Testis (tissue), 3 donors: ENCODE results near the gene CACNA2D4. TPM values are rescaled to one million over a fixed set of nuclear protein-coding genes. Genes with fewer than 3 reads are reported as not detected.

Source experiments
- DNase-seq: peaks from one replicate; pipeline ENCODE4 v3.0.0-alpha.2; 2019
- H3K27ac ChIP-seq, 2 donors: fragments of 200-600 bp; sonication (generic); one replicate each; pipeline ENCODE4 v1.5.1; 2019
- H3K27me3 ChIP-seq: fragments of 200-600 bp; sonication (generic); one replicate; pipeline ENCODE4 v1.5.1; 2019
- H3K36me3 ChIP-seq: fragments of 200-600 bp; sonication (generic); one replicate; pipeline ENCODE4 v1.5.1; 2017; ENCODE audit warnings: low read depth; ENCODE audit errors: missing control alignments
- H3K4me1 ChIP-seq: fragments of 200-600 bp; sonication (generic); one replicate; pipeline ENCODE4 v1.5.1; 2019
- H3K4me3 ChIP-seq, 2 donors: fragments of 200-600 bp; sonication (generic); one replicate each; pipeline ENCODE4 v1.5.1; 2017 to 2019
- H3K9me3 ChIP-seq: fragments of 200-600 bp; sonication (generic); one replicate; pipeline ENCODE4 v1.5.1; 2017
- CTCF ChIP-seq, 3 experiments: fragments of 450-650 bp in 2 of 3; fragments of 200-600 bp in 1 of 3; sonication (generic) in 1 of 3; IDR thresholded peaks; one replicate each; pipeline ENCODE4 v1.5.1; 2016 to 2019; ENCODE audit warnings: antibody characterized with exemption in 3 of 3, mild to moderate bottlenecking in 2 of 3, moderate library complexity in 1 of 3
- POLR2A ChIP-seq: fragments of 450-650 bp; IDR thresholded peaks from one replicate; pipeline ENCODE4 v1.6.1; 2017; ENCODE audit warnings: antibody characterized with exemption, mild to moderate bottlenecking, moderate library complexity
- WGBS, 2 donors: methylation state at CpG; one replicate each; pipeline ENCODE4 v1.1.5; 2018; 5-methylcytosine and 5-hydroxymethylcytosine counted together
- intact Hi-C: fragments of 100-400 bp; cut with DNase I; formaldehyde crosslinking; loops from one replicate; pipeline ENCODE4 v1.15.1; 2023; ENCODE audit warnings: low total_unique reads
- polyA plus RNA-seq: library from polyadenylated mRNA; stranded (reverse); fragments of 350-450 nt; fragmentation: Illumina TruSeq; extraction: RNeasy Lipid Tissue Mini Kit (QIAGEN cat#74804); gene quantifications from one replicate; pipeline ENCODE4 v1.2.3, GENCODE V29; 2014; ENCODE audit warnings: low read depth, low replicate concordance; ENCODE audit not compliant: insufficient read depth
- total RNA-seq, 2 donors: library from RNA; depleted of rRNA; stranded (reverse); fragments of >200 nt; gene quantifications; one replicate each; pipeline ENCODE4 v1.2.3, GENCODE V29; 2016

CACNA2D4 gene
- total and polyA plus RNA-seq, 3 donors from 2014 or later, result 10.8 to 18.3 (median 15.8) TPM

DNA sequence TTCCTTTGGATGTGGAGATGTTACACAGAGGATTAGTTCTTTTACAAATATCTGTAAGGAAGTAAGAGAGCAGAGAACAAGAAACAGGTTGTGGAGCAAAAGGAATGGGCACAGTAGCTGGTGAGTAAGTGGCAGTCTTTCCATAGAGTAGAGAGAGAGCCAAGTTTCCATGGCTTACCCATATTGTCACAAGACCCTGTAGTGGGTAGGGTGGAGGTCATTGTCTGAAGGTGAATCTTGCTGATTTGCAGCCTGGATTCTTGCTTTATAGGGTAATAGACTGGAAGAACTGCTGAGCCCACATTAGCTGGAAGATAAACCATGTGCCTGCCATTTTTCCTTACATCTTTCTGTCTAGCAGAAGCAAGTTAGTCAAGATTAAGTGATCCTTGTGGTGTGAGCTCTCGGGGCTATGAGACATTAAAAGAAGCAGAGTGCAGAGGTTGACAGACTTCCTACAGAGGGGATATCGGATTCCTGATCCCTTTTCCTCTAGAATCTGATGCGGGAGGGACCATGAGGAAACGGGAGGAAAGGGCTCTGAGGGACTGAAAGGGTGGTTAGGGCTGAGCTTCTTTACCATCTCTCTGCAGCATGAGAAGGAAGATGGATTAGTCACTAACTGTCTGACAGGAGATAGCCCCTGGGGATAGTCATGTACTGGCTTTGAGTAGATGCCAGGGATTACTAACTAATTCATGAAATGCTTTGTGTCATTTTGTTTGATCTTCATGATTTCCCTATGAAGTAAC lies 142.1 kb downstream of the CACNA2D4 start:
- no peak overlapping the region for H3K4me3 ChIP-seq
- 82% methylated on average over 4 of the region's 4 CpGs for WGBS, 2 donors
- TF ChIP-seq POLR2A, result no peak
- no peak for TF ChIP-seq CTCF (IDR thresholded peaks at IDR 0.05)
- H3K4me1 ChIP-seq, result peaks cover 16% of the 10 kb centered on the region
- H3K36me3 ChIP-seq, result no peaks in the 10 kb centered on the region
- intact Hi-C loops, result no loop called here
- no peak overlapping the region for H3K27ac ChIP-seq
- no peaks in the 10 kb centered on the region for H3K9me3 ChIP-seq
- no peak for DNase-seq
- no peaks in the 10 kb centered on the region for H3K27me3 ChIP-seq

GRCh38 chr12:1773937-1774655 lies 144.4 kb downstream of the CACNA2D4 start:
- WGBS, 2 donors, result 38 to 53% methylated on average over 4 of the region's 4 CpGs

GRCh38 chr12:1769809-1770494 lies 148.5 kb downstream of the CACNA2D4 start:
- WGBS, 2 donors, result 71 to 85% methylated on average over 8 of the region's 8 CpGs
- H3K36me3 ChIP-seq, result no peaks in the 10 kb centered on the region
- H3K27me3 ChIP-seq, result no peaks in the 10 kb centered on the region
- no peak overlapping the region for H3K27ac ChIP-seq
- H3K9me3 ChIP-seq, result no peaks in the 10 kb centered on the region
- intact Hi-C loops, result no loop called here
- no peak overlapping the region for H3K4me3 ChIP-seq
- TF ChIP-seq CTCF (IDR thresholded peaks at IDR 0.05) (no peak), POLR2A (no peak)
- peaks cover 7% of the 10 kb centered on the region for H3K4me1 ChIP-seq
- DNase-seq, result no peak

More at GRCh38 chr12:1773937-1774655, 144.4 kb downstream of the CACNA2D4 start:
- DNase-seq, result no peak
- H3K36me3 ChIP-seq, result no peaks in the 10 kb centered on the region
- H3K9me3 ChIP-seq, result no peaks in the 10 kb centered on the region
- no peaks in the 10 kb centered on the region for H3K27me3 ChIP-seq
- peak overlapping the region; percentile 33 to 63 for H3K27ac ChIP-seq
- TF ChIP-seq POLR2A (no peak), CTCF (IDR thresholded peaks at IDR 0.05) (no peak)
- H3K4me3 ChIP-seq, result no peak overlapping the region
- intact Hi-C loops, result no loop called here
- peaks cover 7% of the 10 kb centered on the region for H3K4me1 ChIP-seq

GRCh38 chr12:1768615-1769014 lies 149.8 kb downstream of the CACNA2D4 start:
- intact Hi-C loops, result no loop called here
- WGBS, 2 donors, result 68 to 84% methylated on average over 1 of the region's 1 CpG
- Histone ChIP-seq H3K4me3 (no peak overlapping the region), H3K36me3 (no peaks in the 10 kb centered on the region), H3K27ac (no peak overlapping the region), H3K27me3 (no peaks in the 10 kb centered on the region), H3K9me3 (no peaks in the 10 kb centered on the region), H3K4me1 (no peaks in the 10 kb centered on the region)
- no peak for DNase-seq
- TF ChIP-seq CTCF (IDR thresholded peaks at IDR 0.05) (no peak), POLR2A (no peak)
